ENCODE measurements around the gene SH3RF3.

The SH3RF3 gene

GRCh38 chr2:109432421-109432820 lies 303.4 kb downstream of the SH3RF3 start:
- DNase-seq (ENCODE audit: extremely low spot score, insufficient read length, low read depth) (no peak), FAIRE-seq (no peak)

- no peak for DNase-seq (ENCODE audit: extremely low spot score, insufficient read length, low read depth)
- FAIRE-seq, result no peak
These were observed 304.5 kb downstream of the SH3RF3 start for GRCh38 chr2:109433486-109433885.

GRCh38 chr2:109433926-109434325 lies 304.9 kb downstream of the SH3RF3 start:
- FAIRE-seq (no peak), DNase-seq (ENCODE audit: extremely low spot score, insufficient read length, low read depth) (no peak)

GRCh38 chr2:109434351-109434750 lies 305.3 kb downstream of the SH3RF3 start:
- FAIRE-seq, result no peak
- DNase-seq (ENCODE audit: extremely low spot score, insufficient read length, low read depth), result no peak

- DNase-seq (ENCODE audit: extremely low spot score, insufficient read length, low read depth) (no peak), FAIRE-seq (no peak)
These were observed 306.2 kb downstream of the SH3RF3 start for GRCh38 chr2:109435066-109435690.

- DNase-seq (ENCODE audit: extremely low spot score, insufficient read length, low read depth), result no peak
- no peak for FAIRE-seq
These were observed 307.0 kb downstream of the SH3RF3 start for GRCh38 chr2:109435901-109436598.

- no peak for DNase-seq (ENCODE audit: extremely low spot score, insufficient read length, low read depth)
- FAIRE-seq, result no peak
These were observed 307.7 kb downstream of the SH3RF3 start for GRCh38 chr2:109436610-109437225.

- FAIRE-seq, result no peak
These were observed 308.5 kb downstream of the SH3RF3 start for GRCh38 chr2:109437325-109438090.

GRCh38 chr2:109438146-109438545 lies 309.1 kb downstream of the SH3RF3 start:
- DNase-seq (ENCODE audit: extremely low spot score, insufficient read length, low read depth) (no peak), FAIRE-seq (no peak)

More at GRCh38 chr2:109437325-109438090, 308.5 kb downstream of the SH3RF3 start:
- DNase-seq (ENCODE audit: extremely low spot score, insufficient read length, low read depth), result no peak

- DNase-seq (ENCODE audit: extremely low spot score, insufficient read length, low read depth) (no peak), FAIRE-seq (no peak)
These were observed 309.9 kb downstream of the SH3RF3 start for GRCh38 chr2:109438773-109439389.

GRCh38 chr2:109439390-109439786 lies 310.4 kb downstream of the SH3RF3 start:
- DNase-seq (ENCODE audit: extremely low spot score, insufficient read length, low read depth) (no peak), FAIRE-seq (no peak)

- FAIRE-seq, result no peak
- no peak for DNase-seq (ENCODE audit: extremely low spot score, insufficient read length, low read depth)
These were observed 311.0 kb downstream of the SH3RF3 start for GRCh38 chr2:109439986-109440385.

- DNase-seq (ENCODE audit: extremely low spot score, insufficient read length, low read depth) (no peak), FAIRE-seq (no peak)
These were observed 311.6 kb downstream of the SH3RF3 start for GRCh38 chr2:109440499-109441156.

GRCh38 chr2:109442715-109443319 lies 313.8 kb downstream of the SH3RF3 start:
- FAIRE-seq (no peak), DNase-seq (ENCODE audit: extremely low spot score, insufficient read length, low read depth) (no peak)

- FAIRE-seq (no peak), DNase-seq (ENCODE audit: extremely low spot score, insufficient read length, low read depth) (no peak)
These were observed 315.9 kb downstream of the SH3RF3 start for GRCh38 chr2:109444916-109445315.

- no peak for DNase-seq (ENCODE audit: extremely low spot score, insufficient read length, low read depth)
- FAIRE-seq, result no peak
These were observed 317.5 kb downstream of the SH3RF3 start for GRCh38 chr2:109446278-109447131.

- FAIRE-seq (no peak), DNase-seq (ENCODE audit: extremely low spot score, insufficient read length, low read depth) (no peak)
These were observed 318.3 kb downstream of the SH3RF3 start for GRCh38 chr2:109447251-109447661.

- DNase-seq (ENCODE audit: extremely low spot score, insufficient read length, low read depth) (no peak), FAIRE-seq (no peak)
These were observed 318.8 kb downstream of the SH3RF3 start for GRCh38 chr2:109447776-109448175.

Data from GM18507 (cell line).